HCT116 (cell line): ENCODE measurements around the gene BTN1A1.

Source experiments
- EZH2phosphoT487 ChIP-seq: fragments of 200-600 bp; IDR thresholded peaks from 2 replicates; pipeline ENCODE4 v1.6.1; 2018; ENCODE audit warnings: antibody characterized with exemption, borderline replicate concordance
- POLR2AphosphoS5 ChIP-seq: IDR thresholded peaks from 2 replicates; pipeline ENCODE4 v1.6.1; 2011; ENCODE audit warnings: mild to moderate bottlenecking, low read depth, low read length, moderate library complexity
- SIN3A ChIP-seq: IDR thresholded peaks from 2 replicates; pipeline ENCODE4 v1.6.1; 2012; ENCODE audit warnings: low read depth
- SRF ChIP-seq: IDR thresholded peaks from 2 replicates; pipeline ENCODE4 v1.6.1; 2012; ENCODE audit warnings: low read depth
- TF ChIP-seq, protein P1 (sequence below), 3 experiments: fragments of 200-600 bp in 1 of 3; sonication (generic) in 1 of 3; IDR thresholded peaks in 2 of 3; conservative IDR thresholded peaks in 1 of 3; 2 replicates each; pipeline ENCODE4 v1.5.1; 2012 to 2017; ENCODE audit warnings: low read depth in 2 of 3, low read length in 2 of 3, antibody characterized with exemption in 1 of 3, borderline replicate concordance in 1 of 3, control low read depth in 1 of 3, mild to moderate bottlenecking in 1 of 3, mixed read lengths in 1 of 3, mixed run types in 1 of 3, moderate library complexity in 1 of 3; ENCODE audit not compliant: insufficient read depth in 1 of 3

GRCh38 chr6:26520850-26521599 lies 20.9 kb downstream of the BTN1A1 start:
- TF ChIP-seq EZH2phosphoT487: no peak
- TF ChIP-seq, protein P1, sequence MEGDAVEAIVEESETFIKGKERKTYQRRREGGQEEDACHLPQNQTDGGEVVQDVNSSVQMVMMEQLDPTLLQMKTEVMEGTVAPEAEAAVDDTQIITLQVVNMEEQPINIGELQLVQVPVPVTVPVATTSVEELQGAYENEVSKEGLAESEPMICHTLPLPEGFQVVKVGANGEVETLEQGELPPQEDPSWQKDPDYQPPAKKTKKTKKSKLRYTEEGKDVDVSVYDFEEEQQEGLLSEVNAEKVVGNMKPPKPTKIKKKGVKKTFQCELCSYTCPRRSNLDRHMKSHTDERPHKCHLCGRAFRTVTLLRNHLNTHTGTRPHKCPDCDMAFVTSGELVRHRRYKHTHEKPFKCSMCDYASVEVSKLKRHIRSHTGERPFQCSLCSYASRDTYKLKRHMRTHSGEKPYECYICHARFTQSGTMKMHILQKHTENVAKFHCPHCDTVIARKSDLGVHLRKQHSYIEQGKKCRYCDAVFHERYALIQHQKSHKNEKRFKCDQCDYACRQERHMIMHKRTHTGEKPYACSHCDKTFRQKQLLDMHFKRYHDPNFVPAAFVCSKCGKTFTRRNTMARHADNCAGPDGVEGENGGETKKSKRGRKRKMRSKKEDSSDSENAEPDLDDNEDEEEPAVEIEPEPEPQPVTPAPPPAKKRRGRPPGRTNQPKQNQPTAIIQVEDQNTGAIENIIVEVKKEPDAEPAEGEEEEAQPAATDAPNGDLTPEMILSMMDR (IDR thresholded peaks at IDR 0.05 in 2 of 3, conservative IDR thresholded peaks at IDR 0.05 in 1 of 3; ENCODE audit: borderline replicate concordance in 1 of 3, insufficient read depth in 1 of 3, low read depth in 2 of 3, low read length in 2 of 3): no peak
- TF ChIP-seq SIN3A: no peak
- TF ChIP-seq SRF: no peak
- peak; percentile 55 for TF ChIP-seq POLR2AphosphoS5
